Kidney (tissue), 14 donors: ENCODE measurements around the gene ASIC5. TPM values are rescaled to one million over a fixed set of nuclear protein-coding genes. Genes with fewer than 3 reads are reported as not detected.

Source experiments
- DNase-seq, 5 donors: peaks; one replicate each; pipeline ENCODE4 v3.0.0-alpha.2; 2013 to 2020
- FAIRE-seq: peaks from 2 replicates; lab custom pipeline; 2012; peaks lifted over from hg19 to GRCh38; lab: Jason Lieb, UNC
- H3K27ac ChIP-seq, 2 donors: one replicate each; pipeline ENCODE4 v1.7.0; 2013; ENCODE audit warnings: low read depth in 2 of 2, low read length in 2 of 2, inconsistent platforms in 1 of 2
- H3K27me3 ChIP-seq: one replicate; pipeline ENCODE4 v1.7.1; 2013; ENCODE audit warnings: low read length, inconsistent platforms; ENCODE audit not compliant: control insufficient read depth, insufficient read depth
- H3K36me3 ChIP-seq, 3 donors: one replicate each; pipeline versions ENCODE4 v1.7.0 to v1.7.1; 2013; ENCODE audit warnings: low read length in 3 of 3, control low read depth in 1 of 3, inconsistent platforms in 1 of 3; ENCODE audit not compliant: insufficient read depth in 3 of 3, control insufficient read depth in 2 of 3
- H3K4me1 ChIP-seq, 3 donors: one replicate each; pipeline versions ENCODE4 v1.7.0 to v1.7.1; 2013; ENCODE audit warnings: low read length in 3 of 3, inconsistent platforms in 1 of 3, low read depth in 1 of 3; ENCODE audit not compliant: control insufficient read depth in 2 of 3, insufficient read depth in 2 of 3
- H3K4me3 ChIP-seq, 3 donors: one replicate each; pipeline versions ENCODE4 v1.7.0 to v1.8.1; 2013; ENCODE audit warnings: low read length in 3 of 3, control low read depth in 1 of 3, inconsistent platforms in 1 of 3
- H3K9ac ChIP-seq, 3 donors: one replicate each; pipeline versions ENCODE4 v1.7.0 to v1.7.1; 2013; ENCODE audit warnings: low read length in 3 of 3, control low read depth in 1 of 3, inconsistent platforms in 1 of 3
- H3K9me3 ChIP-seq, 3 donors: one replicate each; pipeline versions ENCODE4 v1.7.0 to v1.7.1; 2013; ENCODE audit warnings: low read length in 3 of 3, control low read depth in 1 of 3, inconsistent platforms in 1 of 3; ENCODE audit not compliant: control insufficient read depth in 2 of 3, insufficient read depth in 1 of 3
- intact Hi-C: fragments of 100-400 bp; cut with DNase I; formaldehyde crosslinking; loops from one replicate; pipeline ENCODE4 v1.11.1; 2022
- polyA plus RNA-seq: library from polyadenylated mRNA; stranded (reverse); fragments of 350-450 nt; fragmentation: Illumina TruSeq; extraction: RNeasy Lipid Tissue Mini Kit (QIAGEN cat#74804); gene quantifications from one replicate; pipeline ENCODE4 v1.2.3, GENCODE V29; 2014; ENCODE audit warnings: low read depth, low replicate concordance; ENCODE audit not compliant: insufficient read depth
- total RNA-seq: library from RNA; stranded (reverse); fragmentation: NEBNext Ultra II Directional; extraction: Animal tissue kit (Norgen Biotek cat#: 25700); gene quantifications from one replicate; pipeline ENCODE4 v1.2.1, GENCODE V29; 2021
- TF ChIP-seq, protein P1 (sequence below): IDR thresholded peaks from 3 replicates; pipeline ENCODE4 v1.5.1; 2012; ENCODE audit warnings: mild to moderate bottlenecking, moderate library complexity, borderline replicate concordance; ENCODE audit not compliant: insufficient read depth; ENCODE audit errors: extremely low read depth
- donor health status: control.
- donor health status: control.
- donor health status: control.
- donor health status: control.
- donor health status: control.
- donor health status: DM: yes; HTN: yes; CAD: no.
- donor health status: Normal renal cell carcinoma (clear cell type).

Gene ASIC5
- total and polyA plus RNA-seq, 2 donors from 2014 or later = not detected

DNA sequence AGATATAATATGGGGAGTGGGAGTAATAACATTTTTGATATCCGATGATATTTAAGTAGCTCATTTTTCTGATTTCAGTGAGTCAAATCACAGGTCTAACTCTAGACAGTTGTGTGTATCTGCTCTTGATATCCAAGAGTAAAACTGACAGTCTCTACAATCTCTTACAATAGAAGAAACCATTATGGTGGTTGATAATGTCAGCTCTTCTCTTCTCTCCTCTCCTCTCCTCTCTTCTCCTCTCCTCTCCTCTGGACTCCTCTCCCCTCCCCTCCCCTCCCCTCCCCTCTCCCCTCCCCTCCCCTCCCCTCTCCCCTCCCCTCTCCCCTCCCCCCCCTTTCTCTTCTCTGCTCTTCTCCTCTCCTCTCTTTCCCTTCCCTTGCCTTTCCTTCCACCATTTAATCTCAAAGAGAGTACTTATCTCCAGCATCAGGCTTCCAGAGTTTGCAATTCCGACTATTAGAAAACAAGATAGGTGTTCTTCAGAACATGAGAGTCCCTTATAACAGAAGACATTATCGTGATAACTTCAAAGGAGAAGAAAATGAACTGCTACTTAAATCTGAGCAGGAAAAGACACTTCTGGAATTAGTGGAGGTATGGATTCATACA, 43.6 kb upstream of the ASIC5 start:
- TF ChIP-seq, protein P1, sequence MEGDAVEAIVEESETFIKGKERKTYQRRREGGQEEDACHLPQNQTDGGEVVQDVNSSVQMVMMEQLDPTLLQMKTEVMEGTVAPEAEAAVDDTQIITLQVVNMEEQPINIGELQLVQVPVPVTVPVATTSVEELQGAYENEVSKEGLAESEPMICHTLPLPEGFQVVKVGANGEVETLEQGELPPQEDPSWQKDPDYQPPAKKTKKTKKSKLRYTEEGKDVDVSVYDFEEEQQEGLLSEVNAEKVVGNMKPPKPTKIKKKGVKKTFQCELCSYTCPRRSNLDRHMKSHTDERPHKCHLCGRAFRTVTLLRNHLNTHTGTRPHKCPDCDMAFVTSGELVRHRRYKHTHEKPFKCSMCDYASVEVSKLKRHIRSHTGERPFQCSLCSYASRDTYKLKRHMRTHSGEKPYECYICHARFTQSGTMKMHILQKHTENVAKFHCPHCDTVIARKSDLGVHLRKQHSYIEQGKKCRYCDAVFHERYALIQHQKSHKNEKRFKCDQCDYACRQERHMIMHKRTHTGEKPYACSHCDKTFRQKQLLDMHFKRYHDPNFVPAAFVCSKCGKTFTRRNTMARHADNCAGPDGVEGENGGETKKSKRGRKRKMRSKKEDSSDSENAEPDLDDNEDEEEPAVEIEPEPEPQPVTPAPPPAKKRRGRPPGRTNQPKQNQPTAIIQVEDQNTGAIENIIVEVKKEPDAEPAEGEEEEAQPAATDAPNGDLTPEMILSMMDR = no peak
- no peak for FAIRE-seq

GRCh38 chr4:155908187-155909139, 42.4 kb upstream of the ASIC5 start:
- TF ChIP-seq, protein P1 = no peak
- Histone ChIP-seq H3K4me1 (no peaks in the 10 kb centered on the region), H3K4me3 (no peak overlapping the region), H3K36me3 (no peaks in the 10 kb centered on the region), H3K27me3 (no peaks in the 10 kb centered on the region), H3K27ac (no peak overlapping the region), H3K9me3 (no peaks in the 10 kb centered on the region), H3K9ac (no peak overlapping the region)
- DNase-seq (no peak), FAIRE-seq (no peak)
- intact Hi-C loops = no loop called here

More for the DNA sequence above, 43.6 kb upstream of the ASIC5 start:
- no peak for DNase-seq
- Histone ChIP-seq H3K27me3 (no peaks in the 10 kb centered on the region), H3K4me1 (no peaks in the 10 kb centered on the region), H3K27ac (no peak overlapping the region), H3K4me3 (no peak overlapping the region), H3K9ac (no peak overlapping the region), H3K9me3 (no peaks in the 10 kb centered on the region), H3K36me3 (no peaks in the 10 kb centered on the region)
- intact Hi-C loops = no loop called here

GRCh38 chr4:155907556-155907955, 41.5 kb upstream of the ASIC5 start:
- no peak for DNase-seq

More at GRCh38 chr4:155907556-155907955, 41.5 kb upstream of the ASIC5 start:
- no peak overlapping the region for H3K4me3 ChIP-seq
- intact Hi-C loops = no loop called here
- no peaks in the 10 kb centered on the region for H3K36me3 ChIP-seq
- H3K9ac ChIP-seq = no peak overlapping the region
- FAIRE-seq = no peak
- TF ChIP-seq, protein P1 = no peak
- no peak overlapping the region for H3K27ac ChIP-seq
- H3K4me1 ChIP-seq = no peaks in the 10 kb centered on the region
- no peaks in the 10 kb centered on the region for H3K27me3 ChIP-seq
- no peaks in the 10 kb centered on the region for H3K9me3 ChIP-seq
